D341Med (cell line): ENCODE measurements around the gene LYPD8.
"Not testable (repeated sequence)": the region's sequence is repeated elsewhere in the genome, so short reads cannot be mapped to it uniquely, and the experiment has no call there.

Experiments
- DNase-seq: peaks from one replicate; pipeline ENCODE4 v3.0.0; 2012; ENCODE audit warnings: low spot score

Gene LYPD8, protein sequence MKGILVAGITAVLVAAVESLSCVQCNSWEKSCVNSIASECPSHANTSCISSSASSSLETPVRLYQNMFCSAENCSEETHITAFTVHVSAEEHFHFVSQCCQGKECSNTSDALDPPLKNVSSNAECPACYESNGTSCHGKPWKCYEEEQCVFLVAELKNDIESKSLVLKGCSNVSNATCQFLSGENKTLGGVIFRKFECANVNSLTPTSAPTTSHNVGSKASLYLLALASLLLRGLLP

DNA sequence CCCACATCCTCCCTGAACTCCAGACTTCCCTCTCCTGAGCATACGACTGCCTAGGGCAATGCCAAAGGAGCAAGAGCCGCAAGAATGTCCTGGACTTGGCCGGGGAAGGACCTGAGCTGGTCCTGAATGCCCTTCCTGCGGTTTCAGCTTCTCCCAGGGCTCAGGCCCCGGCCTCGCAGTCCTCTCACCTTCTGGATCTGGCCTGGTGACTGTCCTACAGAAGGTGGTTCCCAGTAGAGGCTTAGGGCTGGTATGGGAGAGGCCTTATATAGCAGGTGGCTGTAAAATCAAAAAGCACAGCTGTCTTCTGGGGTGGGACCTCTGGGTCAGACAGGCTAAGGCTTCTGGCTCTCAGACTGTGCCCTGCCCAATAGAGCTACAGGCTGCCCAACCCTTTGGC is at the start of gene LYPD8:
Gene LYPD8, minus strand, starts transcription at position 243 of the 400 bp plus-strand sequence. CDS start 4,678 bp downstream, outside the sequence.
- peak; percentile 30 for DNase-seq

DNA sequence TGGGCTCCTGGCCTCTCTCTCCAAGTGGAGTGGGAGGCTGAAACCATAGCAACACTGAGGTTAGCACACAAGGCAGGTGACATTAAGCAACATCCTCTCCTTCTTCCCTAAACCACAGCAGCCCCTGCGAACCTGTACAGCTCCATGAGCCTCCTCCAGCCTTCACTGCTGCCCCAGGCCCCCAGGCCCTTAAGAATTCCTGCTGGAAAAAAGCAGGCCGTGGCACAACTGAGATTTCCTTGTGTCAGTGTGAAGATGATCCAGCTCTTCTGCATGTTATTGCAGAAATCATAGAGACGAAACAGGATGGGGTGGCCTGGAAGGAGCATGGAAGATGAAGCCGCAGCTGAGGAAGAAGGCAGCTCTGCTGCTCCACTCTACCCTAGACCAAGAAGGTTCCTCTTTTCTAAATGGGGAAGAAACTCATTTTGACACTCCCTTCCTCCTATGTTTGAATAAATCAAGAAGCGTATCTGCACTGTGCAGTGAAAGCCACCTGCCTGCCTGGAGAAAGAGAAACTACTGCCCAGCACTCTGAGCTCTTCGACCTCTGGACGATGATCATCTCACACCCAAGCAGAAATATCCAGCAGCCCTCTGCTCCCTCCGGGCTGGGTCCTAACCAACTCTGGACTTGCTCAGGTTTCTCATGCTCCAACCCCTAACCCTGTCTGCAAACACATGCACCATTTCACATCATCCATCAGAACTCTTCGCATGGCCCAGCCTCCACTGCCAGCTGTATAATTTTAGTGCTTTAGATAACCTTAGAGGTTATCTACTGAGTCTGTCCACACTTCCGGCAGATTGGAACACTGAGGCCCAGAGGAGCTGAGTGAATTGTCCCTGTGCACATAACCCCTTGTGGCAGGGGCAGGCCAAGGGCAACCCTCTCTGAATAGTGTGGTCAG is 49.5 kb upstream of the LYPD8 start:
- DNase-seq = no peak

DNA sequence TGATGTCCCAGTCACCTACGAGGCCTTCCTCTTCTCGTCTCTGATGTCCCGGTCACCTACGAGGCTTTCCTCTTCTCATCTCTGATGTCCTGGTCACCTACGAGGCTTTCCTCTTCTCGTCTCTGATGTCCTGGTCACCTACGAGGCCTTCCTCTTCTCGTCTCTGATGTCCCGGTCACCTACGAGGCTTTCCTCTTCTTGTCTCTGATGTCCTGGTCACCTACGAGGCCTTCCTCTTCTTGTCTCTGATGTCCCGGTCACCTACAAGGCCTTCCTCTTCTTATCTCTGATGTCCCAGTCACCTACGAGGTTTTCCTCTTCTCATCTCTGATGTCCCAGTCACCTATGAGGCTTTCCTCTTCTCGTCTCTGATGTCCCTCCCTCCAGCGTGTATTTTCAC is 47.9 kb upstream of the LYPD8 start:
- not testable (repeated sequence) for DNase-seq

DNA sequence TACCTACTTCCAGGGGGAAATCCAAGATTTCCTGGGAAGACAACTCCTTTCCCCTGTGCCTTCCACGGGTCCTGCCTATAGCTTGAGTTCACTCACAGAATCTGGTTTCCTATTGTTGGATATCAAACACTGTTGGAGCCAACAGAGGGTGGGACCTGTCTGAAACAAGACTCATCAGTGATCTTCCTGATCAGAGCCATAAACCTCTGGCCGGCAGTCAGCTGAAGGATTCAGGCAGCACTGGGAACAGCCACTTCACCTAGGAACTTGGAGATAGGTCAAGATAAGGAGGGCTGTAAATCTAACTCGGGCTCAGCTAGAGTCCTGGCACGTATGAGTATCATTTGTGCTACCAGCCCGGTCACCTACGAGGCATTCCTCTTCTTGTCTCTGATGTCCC is 46.9 kb upstream of the LYPD8 start:
- DNase-seq = peak; percentile 9

DNA sequence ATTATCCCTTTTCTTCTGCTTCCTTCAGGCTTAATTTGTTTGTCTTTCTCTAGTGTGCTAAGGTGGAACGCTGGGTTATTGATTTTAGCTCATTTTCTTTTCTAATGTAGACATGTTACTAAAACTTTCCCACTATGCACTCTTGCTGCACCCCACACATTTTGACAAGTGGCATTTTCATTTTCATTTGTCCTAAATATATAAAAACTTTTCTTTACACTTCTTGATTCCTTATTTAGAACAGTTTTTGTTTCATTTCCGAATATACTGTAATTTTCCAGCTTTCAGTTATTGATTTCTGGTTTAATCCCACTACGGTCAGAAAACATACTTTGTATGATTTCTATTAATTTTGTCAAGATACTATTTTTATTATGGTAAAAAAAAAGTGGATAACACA is 44.9 kb upstream of the LYPD8 start:
- DNase-seq = no peak

DNA sequence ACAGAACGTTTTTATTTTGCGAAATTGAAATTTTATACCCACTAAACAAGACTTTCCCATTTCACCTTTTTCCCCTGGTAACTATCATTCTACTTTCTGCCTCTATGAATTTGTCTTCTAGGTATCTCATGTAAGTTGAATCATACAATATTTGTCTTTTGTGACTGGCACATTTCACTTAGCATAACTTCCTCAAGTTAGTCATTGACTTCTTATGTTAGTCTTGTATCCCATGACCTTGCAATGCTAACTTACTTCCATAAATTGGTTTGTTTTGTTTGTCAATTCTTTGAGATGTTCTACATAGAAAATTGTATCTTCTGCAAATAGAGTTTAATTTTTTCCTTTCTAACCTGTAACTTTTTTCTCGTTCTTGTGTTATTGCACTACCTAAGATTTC is 43.2 kb upstream of the LYPD8 start:
- no peak for DNase-seq

DNA sequence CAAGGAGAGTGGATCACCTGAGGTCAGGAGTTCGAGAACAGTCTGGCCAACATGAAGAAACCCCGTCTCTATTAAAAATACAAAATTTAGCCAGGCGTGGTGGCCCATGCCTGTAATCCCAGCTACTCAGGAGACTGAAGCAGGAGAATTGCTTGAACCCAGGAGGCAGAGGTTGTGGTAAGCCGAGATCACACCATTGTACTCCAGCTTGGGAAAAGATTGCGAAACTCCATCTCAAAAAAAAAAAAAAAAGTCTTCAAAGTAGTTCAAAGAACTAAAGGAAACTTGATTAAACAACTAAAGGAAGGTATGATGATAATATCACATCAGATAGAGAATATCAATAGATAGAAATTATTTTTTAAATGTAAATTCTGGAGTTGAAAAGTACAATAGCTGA is 39.1 kb upstream of the LYPD8 start:
- DNase-seq = not testable (repeated sequence)

DNA sequence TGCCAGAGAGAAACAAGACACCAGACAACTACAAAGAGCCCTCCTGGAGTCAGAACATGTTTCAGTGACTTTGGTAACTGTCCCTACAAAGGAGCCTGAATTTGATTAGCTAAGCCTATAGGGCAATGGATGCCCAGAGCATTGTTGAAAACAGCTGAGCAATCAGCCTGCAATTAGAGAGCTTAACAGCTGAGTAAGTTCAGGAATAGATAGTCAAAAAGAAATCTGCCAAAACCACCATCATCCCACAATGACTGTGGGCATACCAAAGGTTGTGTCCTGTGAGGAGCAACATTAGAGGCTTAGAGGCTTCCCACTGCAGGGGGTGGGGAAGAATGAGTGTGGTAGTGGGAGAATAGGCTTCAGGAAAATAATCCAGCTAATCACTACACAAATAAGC is 38.0 kb upstream of the LYPD8 start:
- no peak for DNase-seq

DNA sequence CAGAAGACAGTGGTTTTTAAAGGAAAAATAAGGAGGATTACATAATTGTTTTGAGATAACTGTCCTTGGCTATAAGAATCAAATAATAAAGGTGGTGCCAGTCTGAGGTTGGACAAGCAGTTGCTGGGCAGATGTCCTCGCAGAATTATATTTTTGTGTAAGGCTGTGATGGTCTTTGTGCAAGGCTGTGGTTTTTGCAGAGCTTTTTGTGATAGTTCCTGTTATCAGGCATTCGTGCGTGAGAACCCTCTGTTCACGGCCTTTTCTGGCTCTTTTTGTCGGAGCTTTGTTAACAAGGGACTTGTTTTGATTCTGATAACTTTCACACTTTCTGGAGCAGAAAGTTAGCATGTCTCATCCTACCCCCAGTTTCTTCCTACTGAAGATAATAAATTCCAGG is 36.8 kb upstream of the LYPD8 start:
- DNase-seq = no peak

DNA sequence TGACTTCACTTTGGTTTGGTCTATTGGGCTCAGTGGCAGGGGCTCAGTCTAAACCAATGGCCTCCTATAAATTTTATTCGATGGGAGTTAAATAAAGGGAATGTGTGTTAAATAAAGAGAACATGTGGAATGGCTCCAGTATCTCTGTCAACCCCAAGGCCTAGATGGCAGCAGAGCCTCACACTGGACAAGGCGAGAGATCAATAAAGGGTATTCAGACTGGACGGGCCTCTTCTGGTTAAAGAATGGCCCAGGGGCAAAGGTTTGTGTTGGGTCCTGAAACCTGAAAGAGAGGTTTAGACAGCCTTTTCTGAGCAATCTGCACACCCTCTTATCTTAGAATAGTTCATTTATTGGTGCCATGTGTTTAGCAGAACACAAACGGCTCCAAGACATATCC is 35.5 kb upstream of the LYPD8 start:
- DNase-seq = no peak

DNA sequence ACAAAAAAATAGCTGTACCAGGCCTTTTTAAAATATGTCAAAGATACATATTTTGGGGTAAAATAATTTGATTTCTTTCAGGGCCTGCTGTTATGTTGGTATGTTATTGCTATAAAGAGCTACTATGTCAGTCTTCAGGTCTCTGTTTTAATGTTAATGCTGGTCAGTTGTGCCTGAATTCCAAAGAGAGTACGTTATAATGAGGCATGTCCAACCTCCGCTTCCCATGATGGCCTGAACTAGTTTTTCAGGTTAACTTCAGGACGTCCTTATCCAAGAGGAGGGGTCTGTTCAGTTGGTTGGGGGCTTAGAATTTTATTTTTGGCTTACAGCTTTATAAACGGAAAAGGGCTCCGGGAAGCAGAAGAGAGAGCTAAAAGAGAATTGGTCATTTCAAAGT is 34.9 kb upstream of the LYPD8 start:
- DNase-seq = no peak

DNA sequence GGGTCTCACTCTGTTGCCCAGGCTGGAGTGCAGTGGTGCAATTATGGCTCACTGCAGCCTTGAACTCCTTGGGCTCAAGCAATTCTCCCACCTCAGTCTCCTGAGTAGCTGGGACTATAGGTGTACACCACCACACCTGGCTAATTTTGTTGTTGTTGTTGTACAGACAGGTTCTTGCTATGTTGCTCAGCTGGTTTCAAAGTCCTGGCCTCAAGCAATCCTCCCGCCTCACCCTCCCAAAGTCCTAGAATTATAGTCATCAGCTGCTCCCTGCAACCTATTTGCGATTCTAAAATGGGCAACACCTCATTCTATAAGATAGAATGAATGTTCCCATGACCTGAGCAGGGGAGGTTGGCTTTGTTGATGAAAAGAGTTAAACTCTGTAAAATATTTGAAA is 33.8 kb upstream of the LYPD8 start:
- DNase-seq = not testable (repeated sequence)

DNA sequence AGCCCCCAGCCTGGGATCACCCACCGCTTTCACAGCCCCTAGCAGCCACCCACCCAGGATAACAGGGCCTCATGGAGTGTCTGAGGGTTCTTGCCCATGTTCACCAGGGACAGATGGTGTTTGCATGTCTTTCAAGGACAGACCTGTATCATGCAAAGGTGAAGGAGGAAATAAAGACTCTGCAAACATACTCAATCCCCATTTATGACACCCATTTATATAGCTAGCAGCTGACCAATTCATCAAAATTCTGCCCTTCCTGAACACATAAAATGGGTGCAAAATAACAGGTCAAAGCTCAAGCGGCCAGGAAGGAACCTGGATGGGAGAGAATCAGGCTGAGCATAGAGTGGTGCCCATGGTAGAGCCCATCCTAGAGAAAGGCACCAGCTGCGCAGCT is 32.8 kb upstream of the LYPD8 start:
- no peak for DNase-seq

DNA sequence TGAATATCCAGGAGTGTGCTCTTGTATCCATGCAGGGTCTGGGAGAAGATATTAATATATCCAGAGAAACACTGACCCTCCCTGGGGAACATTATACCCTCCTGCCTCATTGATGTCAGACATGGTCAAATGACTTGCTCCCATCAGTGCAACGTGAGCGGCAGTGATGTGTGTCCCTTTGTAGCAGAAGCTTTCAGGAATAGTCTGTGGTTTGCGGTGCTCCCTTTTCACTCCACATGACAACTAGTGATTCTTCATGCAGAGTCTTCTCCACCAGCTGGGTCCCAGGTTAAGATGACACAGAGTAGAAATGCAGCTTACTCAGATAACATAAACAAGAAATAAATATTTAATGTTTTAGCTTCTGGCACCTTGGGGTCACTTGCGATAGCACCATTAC is 31.9 kb upstream of the LYPD8 start:
- DNase-seq = no peak

DNA sequence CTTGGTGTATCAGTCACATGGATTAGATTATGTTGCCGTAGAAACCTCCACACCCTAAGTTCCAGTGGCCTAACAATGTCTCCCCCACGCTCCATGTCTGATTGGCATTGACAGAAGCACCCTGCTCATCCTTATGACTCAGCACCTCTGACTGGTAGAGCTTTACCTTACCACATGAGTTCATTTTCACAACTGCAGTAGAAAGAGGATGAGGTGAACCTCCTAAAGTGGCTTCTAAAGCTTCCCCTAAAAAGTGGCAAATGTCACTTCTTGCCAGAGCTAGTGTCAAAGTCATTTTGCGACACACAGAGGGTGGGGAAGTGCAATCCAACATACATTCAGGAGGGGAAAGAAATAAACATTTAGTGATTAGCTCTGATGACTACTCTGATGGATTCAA is 30.6 kb upstream of the LYPD8 start:
- DNase-seq = no peak

DNA sequence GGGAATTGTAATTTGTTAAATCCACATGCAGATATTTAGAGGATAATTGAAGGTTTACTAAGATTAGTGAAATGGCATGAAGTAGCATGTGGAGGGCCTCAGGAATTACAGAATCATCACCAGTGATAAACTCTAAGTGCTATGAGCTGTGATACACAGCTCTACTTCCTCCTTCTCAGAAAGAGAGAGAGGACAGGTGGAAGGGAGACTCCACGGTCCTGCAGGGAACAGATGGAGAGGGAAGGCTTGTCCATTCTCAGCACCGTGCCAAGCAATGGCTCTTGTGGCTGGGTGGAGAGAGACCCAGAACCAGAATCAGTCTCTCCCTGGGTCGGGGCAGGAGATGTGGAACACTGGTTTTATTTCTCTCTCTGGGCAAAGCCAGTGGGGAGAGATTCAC is 27.8 kb upstream of the LYPD8 start:
- no peak for DNase-seq

DNA sequence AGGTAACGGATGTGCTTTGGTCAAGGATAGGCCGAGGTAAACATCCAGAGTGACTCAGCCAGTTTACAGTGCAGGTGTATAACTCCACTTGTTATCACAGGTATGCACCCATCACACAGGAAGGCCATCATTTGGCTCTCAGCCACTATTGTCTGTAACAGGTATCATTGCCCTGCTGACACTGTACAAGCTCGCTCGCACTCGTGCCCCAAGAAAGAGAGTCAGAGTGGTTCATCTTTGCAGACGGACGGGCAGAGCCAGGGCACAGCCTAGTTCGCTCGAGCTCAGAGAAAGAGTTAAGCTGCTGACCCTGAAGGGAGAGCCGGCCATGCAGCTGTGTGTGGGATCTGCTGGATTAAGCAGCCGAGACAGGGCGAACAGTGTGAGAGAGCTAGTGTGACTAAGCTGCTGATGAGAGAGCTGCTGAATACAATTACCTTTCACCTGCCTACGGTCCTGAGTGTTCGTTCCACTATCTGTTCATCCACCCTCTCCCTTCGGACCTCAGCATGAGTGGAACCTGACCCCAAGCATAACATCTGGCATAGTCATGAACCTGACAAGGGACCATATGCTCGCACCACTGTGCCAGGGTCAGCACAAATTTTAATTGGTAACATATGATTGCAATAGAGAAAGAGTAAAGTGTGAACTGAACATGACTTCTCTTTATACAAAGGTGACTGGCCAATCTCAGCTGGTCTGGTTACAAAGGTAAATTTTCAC is 27.0 kb upstream of the LYPD8 start:
- no peak for DNase-seq

DNA sequence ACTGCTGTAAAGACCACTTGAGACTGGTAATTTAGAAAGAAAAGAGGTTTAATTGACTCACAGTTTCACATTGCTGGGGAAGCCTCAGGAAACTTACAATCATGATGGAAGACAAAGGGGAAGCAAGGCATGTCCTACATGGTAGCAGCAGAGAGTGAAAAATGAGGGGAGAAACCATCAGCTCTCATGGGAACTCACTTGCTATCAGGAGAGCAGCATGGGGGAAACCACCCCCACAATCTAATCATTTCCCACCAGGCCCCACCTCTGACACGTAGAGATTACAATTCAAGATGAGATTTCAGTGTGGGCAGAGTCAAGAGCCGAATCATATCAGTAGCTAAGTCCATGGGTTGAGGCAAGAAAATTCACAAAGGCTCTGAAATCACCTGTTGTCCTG is 23.8 kb upstream of the LYPD8 start:
- no peak for DNase-seq

DNA sequence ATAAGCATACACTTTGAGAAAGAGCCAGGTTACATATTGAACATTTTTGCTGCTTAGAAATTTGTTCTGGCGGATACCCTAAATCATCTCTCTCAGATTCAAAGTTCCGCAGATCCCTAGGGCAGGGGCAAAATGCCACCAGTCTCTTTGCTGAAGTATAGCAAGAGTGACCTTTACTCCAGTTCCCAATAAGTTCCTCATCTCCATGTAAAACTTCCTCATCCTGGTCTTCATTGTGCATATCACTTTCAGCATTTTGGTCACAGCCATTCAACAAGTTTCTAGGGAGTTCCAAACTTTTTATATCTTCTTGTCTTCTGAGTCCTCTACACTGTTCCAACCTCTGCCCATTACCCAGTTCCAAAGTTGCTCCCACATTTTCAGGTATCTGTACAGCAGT is 23.3 kb upstream of the LYPD8 start:
- DNase-seq = no peak

DNA sequence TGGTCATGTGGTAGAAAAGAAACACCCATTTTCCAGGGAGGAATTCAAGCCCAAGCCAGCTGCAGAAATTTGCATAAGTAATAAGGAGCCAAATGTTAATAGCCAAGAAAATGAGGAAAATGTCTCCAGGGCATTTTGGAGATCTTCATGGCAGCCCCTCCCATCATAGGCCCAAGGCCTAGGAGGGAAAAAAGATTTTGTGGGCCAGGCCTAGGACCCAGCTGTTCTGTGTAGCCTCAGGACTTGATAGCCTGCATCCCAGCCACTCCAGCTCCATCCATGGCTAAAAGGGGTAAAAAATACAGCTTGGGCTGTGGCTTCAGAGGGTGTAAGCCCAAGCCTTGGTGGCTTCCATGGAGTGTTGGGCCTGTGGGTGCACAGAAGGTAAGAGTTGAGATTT is 21.4 kb upstream of the LYPD8 start:
- DNase-seq = no peak

DNA sequence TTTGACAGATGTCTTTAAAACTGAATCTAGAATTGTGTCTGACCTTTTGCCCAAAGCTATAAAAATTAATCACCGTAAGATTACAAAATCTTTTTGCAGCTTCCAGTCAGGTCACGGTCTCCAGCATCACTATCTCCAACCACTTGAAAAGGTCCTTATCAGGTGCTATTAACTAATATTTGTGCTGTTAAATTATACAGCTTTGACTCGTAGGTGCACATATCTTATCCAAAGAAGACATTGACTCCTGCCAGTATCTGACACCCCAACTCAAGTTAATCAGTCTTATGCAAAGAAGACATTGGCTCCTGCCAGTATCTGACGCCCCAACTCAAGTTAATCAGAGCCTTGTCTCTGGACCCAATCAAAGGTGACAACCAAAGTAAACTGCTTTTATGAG is 19.9 kb upstream of the LYPD8 start:
- DNase-seq = no peak

DNA sequence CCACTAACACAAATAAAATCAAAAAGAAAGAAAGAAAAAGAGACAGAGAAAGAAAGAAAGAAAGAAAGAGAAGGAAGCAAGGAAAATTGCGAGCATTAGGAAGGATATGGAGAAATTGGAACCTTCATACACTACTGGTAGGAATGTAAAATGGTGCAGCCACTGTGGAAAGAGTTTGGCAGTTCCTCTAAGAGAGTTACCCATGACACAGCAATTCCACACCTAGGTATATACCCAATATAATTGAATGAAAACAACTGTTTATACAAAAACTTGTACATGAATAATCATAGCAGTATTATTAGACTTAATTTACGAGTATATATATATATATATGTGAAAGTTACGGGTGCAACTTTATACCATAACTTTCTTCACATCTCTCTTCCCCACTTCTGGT is 4.1 kb upstream of the LYPD8 start:
- no peak for DNase-seq

DNA sequence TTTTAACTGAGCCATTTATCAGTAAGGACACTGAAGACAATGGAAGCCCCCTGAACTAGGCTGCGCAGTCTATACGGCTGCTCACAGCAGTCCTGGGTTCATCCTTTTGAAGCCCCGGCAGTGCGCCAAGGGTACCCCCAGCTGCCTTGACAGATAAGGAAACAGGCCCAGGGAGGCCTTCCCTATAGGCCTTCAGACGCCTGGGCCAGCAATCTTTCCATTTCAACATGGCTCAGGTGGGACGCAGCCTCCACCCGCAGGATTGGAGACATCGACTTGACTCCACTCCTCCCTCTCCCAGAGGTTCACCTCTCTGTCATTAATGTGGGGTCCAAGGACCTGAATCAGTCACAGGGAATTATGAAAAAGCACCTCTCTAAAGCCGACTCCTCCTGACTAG is 2.8 kb upstream of the LYPD8 start:
- DNase-seq = peak; percentile 21
